SK-N-SH (cell line): ENCODE measurements around the gene CALU. TPM values are rescaled to one million over a fixed set of nuclear protein-coding genes. Genes with fewer than 3 reads are reported as not detected.

Experiments
- CTCF ChIA-PET: fragments of 300-600, 350-600 bp; formaldehyde crosslinking; extraction: SDS; loops from one replicate; lab custom pipeline; 2021; lab: Yijun Ruan, JAX
- POLR2A ChIA-PET: fragments of 350-600 bp; sonication (Branson Sonifier 250); formaldehyde crosslinking; extraction: SDS; loops from one replicate; lab custom pipeline; 2020; ENCODE audit warnings: antibody characterized with exemption, inconsistent platforms; lab: Yijun Ruan, JAX
- DNase-seq: peaks from one replicate; pipeline ENCODE4 v3.0.0; 2012
- H2AFZ ChIP-seq: fragments of 200-600 bp; sonication (generic); 2 replicates; pipeline ENCODE4 v1.8.1; 2016; ENCODE audit warnings: antibody characterized with exemption, mild to moderate bottlenecking, low read depth
- H3F3A ChIP-seq: fragments of 200-600 bp; sonication (generic); replicated peaks from 2 replicates; pipeline ENCODE3; 2016; ENCODE audit warnings: antibody characterized with exemption, mild to moderate bottlenecking; ENCODE audit not compliant: insufficient read depth
- H3K27ac ChIP-seq, 2 experiments: fragments of 200-500 bp in 1 of 2; fragments of 200-600 bp in 1 of 2; sonication (Bioruptor generic) in 1 of 2; sonication (generic), shearing (Covaris generic) in 1 of 2; 2 replicates each; pipeline versions ENCODE4 v1.5.1 to v1.6.1; 2014 to 2016; ENCODE audit warnings: low read depth in 2 of 2, inconsistent platforms in 1 of 2, low read length in 1 of 2, mild to moderate bottlenecking in 1 of 2, mixed read lengths in 1 of 2
- H3K27me3 ChIP-seq: fragments of 200-600 bp; sonication (generic), shearing (Covaris generic); 2 replicates; pipeline ENCODE4 v1.6.1; 2016; ENCODE audit warnings: mixed run types; ENCODE audit not compliant: insufficient read depth
- H3K36me3 ChIP-seq, 2 experiments: fragments of 200-500 bp in 1 of 2; fragments of 200-600 bp in 1 of 2; sonication (Bioruptor generic) in 1 of 2; sonication (generic) in 1 of 2; replicated peaks in 1 of 2; 2 replicates each; pipeline versions ENCODE3 to v1.5.1; 2014 to 2016; ENCODE audit warnings: low read length in 1 of 2, mild to moderate bottlenecking in 1 of 2; ENCODE audit not compliant: insufficient read depth in 2 of 2, control insufficient read depth in 1 of 2
- H3K4me1 ChIP-seq, 2 experiments: fragments of 200-500 bp in 1 of 2; fragments of 200-600 bp in 1 of 2; sonication (Bioruptor generic) in 1 of 2; sonication (generic), shearing (Covaris generic) in 1 of 2; 2 replicates each; pipeline versions ENCODE4 v1.5.1 to v1.6.1; 2014 to 2016; ENCODE audit warnings: low read depth in 1 of 2, low read length in 1 of 2, mixed run types in 1 of 2; ENCODE audit not compliant: insufficient read depth in 2 of 2, control insufficient read depth in 1 of 2
- H3K4me2 ChIP-seq: fragments of 200-600 bp; sonication (generic), shearing (Covaris generic); 2 replicates; pipeline ENCODE4 v1.6.1; 2017; ENCODE audit warnings: mixed run types
- H3K4me3 ChIP-seq, 2 experiments: fragments of 200-500 bp in 1 of 2; fragments of 200-600 bp in 1 of 2; sonication (Bioruptor generic) in 1 of 2; sonication (generic), shearing (Covaris generic) in 1 of 2; 2 replicates each; pipeline versions ENCODE4 v1.5.1 to v1.8.1; 2014 to 2016; ENCODE audit warnings: low read depth in 2 of 2, inconsistent platforms in 1 of 2, low read length in 1 of 2, mild to moderate bottlenecking in 1 of 2, mixed read lengths in 1 of 2, moderate library complexity in 1 of 2
- H3K79me2 ChIP-seq: fragments of 200-600 bp; sonication (generic); 2 replicates; pipeline ENCODE4 v1.8.1; 2017; ENCODE audit warnings: mild to moderate bottlenecking; ENCODE audit not compliant: insufficient read depth
- H3K9ac ChIP-seq: fragments of 200-600 bp; sonication (generic); 2 replicates; pipeline ENCODE4 v1.6.1; 2017; ENCODE audit warnings: mixed run types
- H3K9me2 ChIP-seq: fragments of 200-600 bp; sonication (generic); 2 replicates; pipeline ENCODE4 v1.6.1; 2017; ENCODE audit warnings: mixed run types
- H3K9me3 ChIP-seq: fragments of 200-600 bp; sonication (generic); 2 replicates; pipeline ENCODE4 v1.6.1; 2017; ENCODE audit warnings: mixed run types, mild to moderate bottlenecking, moderate library complexity
- H4K20me1 ChIP-seq: fragments of 200-600 bp; sonication (generic); 2 replicates; pipeline ENCODE4 v1.6.1; 2017; ENCODE audit warnings: mild to moderate bottlenecking, mixed run types; ENCODE audit not compliant: insufficient read depth
- CTCF ChIP-seq: fragments of 200-600 bp; sonication (generic); IDR thresholded peaks from 2 replicates; pipeline ENCODE4 v1.6.1; 2017; ENCODE audit warnings: antibody characterized with exemption, mild to moderate bottlenecking, moderate library complexity
- FOSL2 ChIP-seq: IDR thresholded peaks from 2 replicates; pipeline ENCODE4 v1.4.0; 2012; ENCODE audit warnings: low read depth, mild to moderate bottlenecking, moderate library complexity, borderline replicate concordance
- GATA2 ChIP-seq: sonication (generic); formaldehyde crosslinking; IDR thresholded peaks from 2 replicates; pipeline ENCODE4 v1.5.0; 2020; ENCODE audit warnings: mild to moderate bottlenecking, missing genetic modification reagents
- JUND ChIP-seq: IDR thresholded peaks from 2 replicates; pipeline ENCODE4 v1.4.0; 2012
- MEF2A ChIP-seq: IDR thresholded peaks from 2 replicates; pipeline ENCODE4 v1.4.0; 2012; ENCODE audit warnings: low read depth, borderline replicate concordance
- NFIC ChIP-seq: IDR thresholded peaks from 2 replicates; pipeline ENCODE4 v1.4.0; 2012; ENCODE audit warnings: borderline replicate concordance
- PBX3 ChIP-seq: IDR thresholded peaks from 2 replicates; pipeline ENCODE4; 2012
- RXRA ChIP-seq: IDR thresholded peaks from 2 replicates; pipeline ENCODE4 v1.4.0; 2012; ENCODE audit warnings: low read depth, mild to moderate bottlenecking, borderline replicate concordance
- TCF12 ChIP-seq: IDR thresholded peaks from 2 replicates; pipeline ENCODE4 v1.4.0; 2012
- USF1 ChIP-seq: IDR thresholded peaks from 2 replicates; pipeline ENCODE4 v1.4.0; 2012; ENCODE audit warnings: low read depth, borderline replicate concordance
- USF2 ChIP-seq: fragments of 150-350 bp; IDR thresholded peaks from 2 replicates; pipeline ENCODE4 v1.6.1; 2017; ENCODE audit warnings: antibody characterized with exemption, low read length, low read depth, borderline replicate concordance
- WGBS: methylation state at CpG from one replicate; pipeline ENCODE4 v1.1.6; 2017; ENCODE audit warnings: low lambda C conversion rate; 5-methylcytosine and 5-hydroxymethylcytosine counted together
- polyA plus RNA-seq, 3 experiments: library from polyadenylated mRNA; depleted of rRNA; stranded (reverse); fragments of >200 nt; gene quantifications; 2 replicates each; pipeline ENCODE4 v1.2.3, GENCODE V29; 2012

Gene CALU
- polyA plus RNA-seq, 1 of the 3 experiments (the other 2 are of a cell fraction) = 195 TPM

- no peaks in the 10 kb centered on the region for H3K9me3 ChIP-seq
- CTCF ChIA-PET = interaction anchor here (1.4 to 3.2 kb wide), 4 partner anchors 11 to 180 kb away, joined by 3 to 9 read pairs (median 6); partner anchors contain the start of gene CALU
- H3F3A ChIP-seq = peaks cover 4% of the 10 kb centered on the region
- H3K27ac ChIP-seq = no peak overlapping the region
- H4K20me1 ChIP-seq = no peaks in the 10 kb centered on the region
- H3K9me2 ChIP-seq = no peaks in the 10 kb centered on the region
- H3K9ac ChIP-seq = no peak overlapping the region
- no peak for DNase-seq
- H2AFZ ChIP-seq = no peak overlapping the region
- TF ChIP-seq USF2 (no peak), FOSL2 (no peak), GATA2 (CRISPR knock-in tag) (no peak), PBX3 (peak; percentile 30; the same call in 1 of the 2 replicates)
- no peak overlapping the region for H3K4me2 ChIP-seq
- no peaks in the 10 kb centered on the region; the same call in 1 of the 2 replicates for H3K27me3 ChIP-seq
- H3K4me3 ChIP-seq = no peak overlapping the region
- H3K36me3 ChIP-seq = no peaks in the 10 kb centered on the region
- H3K79me2 ChIP-seq = no peaks in the 10 kb centered on the region
- no peaks in the 10 kb centered on the region for H3K4me1 ChIP-seq
- POLR2A ChIA-PET = interaction anchor here (0.7 kb wide), 1 partner anchor 139 kb away, joined by 3 read pairs; no protein-coding TSS in a partner anchor
- 66% methylated on average over 7 of the region's 7 CpGs for WGBS
These were observed 35.4 kb upstream of the CALU start for GRCh38 chr7:128703609-128704241.

- 71% methylated on average over 3 of the region's 3 CpGs for WGBS
- no peak overlapping the region for H3K27ac ChIP-seq
- no peaks in the 10 kb centered on the region for H3K9me3 ChIP-seq
- peak overlapping the region; percentile 0; the same call in 1 of the 2 replicates for H3K4me2 ChIP-seq
- H3K36me3 ChIP-seq = no peaks in the 10 kb centered on the region
- no peak overlapping the region for H3K4me3 ChIP-seq
- DNase-seq = no peak
- no peaks in the 10 kb centered on the region for H3K9me2 ChIP-seq
- peaks cover 4% of the 10 kb centered on the region for H3F3A ChIP-seq
- H3K27me3 ChIP-seq = no peaks in the 10 kb centered on the region
- POLR2A ChIA-PET = no interaction called here
- CTCF ChIA-PET = interaction anchor here (3.2 kb wide), 1 partner anchor 178 kb away, joined by 9 read pairs; no protein-coding TSS in a partner anchor
- H3K9ac ChIP-seq = no peak overlapping the region
- no peaks in the 10 kb centered on the region for H3K79me2 ChIP-seq
- peak; percentile 30; the same call in 1 of the 2 replicates for TF ChIP-seq JUND
- TF ChIP-seq GATA2 (CRISPR knock-in tag) = no peak
- TF ChIP-seq CTCF = peak; percentile 13; the same call in 1 of the 2 replicates
- no peak for TF ChIP-seq USF1
- TF ChIP-seq RXRA = no peak
- TF ChIP-seq TCF12 = no peak
- 0 out of 2 replicates have a peak, but pooled peaks have one; percentile 26 for TF ChIP-seq NFIC
- no peak for TF ChIP-seq MEF2A
- peak; percentile 71 for TF ChIP-seq FOSL2
- peak; percentile 66 for TF ChIP-seq PBX3
- H3K4me1 ChIP-seq = no peaks in the 10 kb centered on the region
- H2AFZ ChIP-seq = no peak overlapping the region; the same call in 1 of the 2 replicates
- no peaks in the 10 kb centered on the region for H4K20me1 ChIP-seq
These were observed 33.2 kb upstream of the CALU start for GRCh38 chr7:128705891-128706333.
